BLaER1 (cell line): ENCODE data around the gene SEC23A.
"Not testable (repeated sequence)": the region's sequence is repeated elsewhere in the genome, so short reads cannot be mapped to it uniquely, and the experiment has no call there.

ENCODE experiments used
- H3K27ac ChIP-seq: shearing (Covaris generic); formaldehyde crosslinking; 2 replicates; pipeline ENCODE4 v1.8.1; 2022
- H3K27me3 ChIP-seq: shearing (Covaris generic); formaldehyde crosslinking; 2 replicates; pipeline ENCODE4 v1.8.1; 2022
- H3K36me3 ChIP-seq: shearing (Covaris generic); formaldehyde crosslinking; 2 replicates; pipeline ENCODE4 v1.8.1; 2022
- H3K4me1 ChIP-seq: shearing (Covaris generic); formaldehyde crosslinking; 2 replicates; pipeline ENCODE4 v1.8.1; 2022
- H3K4me2 ChIP-seq: shearing (Covaris generic); formaldehyde crosslinking; 2 replicates; pipeline ENCODE4 v1.8.1; 2022
- H3K4me3 ChIP-seq: shearing (Covaris generic); formaldehyde crosslinking; 2 replicates; pipeline ENCODE4 v1.8.1; 2022
- H3K9ac ChIP-seq: shearing (Covaris generic); formaldehyde crosslinking; 2 replicates; pipeline ENCODE4 v1.8.1; 2022
- H3K9me3 ChIP-seq: shearing (Covaris generic); formaldehyde crosslinking; 2 replicates; pipeline ENCODE4 v1.8.1; 2022
- H4K20me1 ChIP-seq: shearing (Covaris generic); formaldehyde crosslinking; 2 replicates; pipeline ENCODE4 v1.8.1; 2022
- Cebpa-rat ChIP-seq: shearing (Covaris generic); IDR thresholded peaks from 2 replicates; pipeline ENCODE4 v1.8.1; 2022

Gene SEC23A

DNA sequence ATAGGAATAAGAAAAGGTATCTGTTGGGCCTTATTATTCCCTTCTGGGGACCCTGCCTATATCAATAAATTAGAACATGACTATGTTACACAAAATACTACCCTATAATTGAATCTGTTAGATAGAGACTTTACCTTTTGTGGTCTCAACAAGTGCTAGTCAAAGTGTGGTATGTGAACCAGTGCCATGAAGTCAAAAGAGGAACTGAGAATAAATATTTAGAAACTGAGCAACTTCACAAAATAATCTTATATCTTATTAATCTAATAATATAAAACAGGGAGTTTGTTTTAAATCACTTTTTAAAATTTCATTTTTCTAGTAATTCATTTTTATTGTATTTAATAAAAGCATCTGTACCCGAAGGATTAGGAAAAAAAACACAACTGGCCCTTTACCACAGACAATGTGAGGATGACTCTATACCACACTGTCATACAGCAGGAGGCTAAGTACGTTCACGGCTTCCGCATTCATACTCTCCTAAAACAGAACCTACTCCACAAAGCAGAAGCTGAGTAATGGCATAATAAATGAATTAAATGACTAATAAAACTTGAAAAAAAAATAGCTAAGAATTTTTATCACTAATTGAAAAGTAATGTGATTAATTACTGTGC lies 42.1 kb downstream of the SEC23A start:
- H3K4me2 ChIP-seq: no peak overlapping the region
- H3K36me3 ChIP-seq: peaks cover 80% of the 10 kb centered on the region
- no peak overlapping the region for H3K4me3 ChIP-seq
- no peaks in the 10 kb centered on the region for H3K4me1 ChIP-seq
- no peak overlapping the region for H3K27ac ChIP-seq
- no peaks in the 10 kb centered on the region for H4K20me1 ChIP-seq
- no peak overlapping the region for H3K9ac ChIP-seq
- TF ChIP-seq Cebpa-rat: no peak
- peaks cover 40% of the 10 kb centered on the region for H3K9me3 ChIP-seq
- H3K27me3 ChIP-seq: no peaks in the 10 kb centered on the region

GRCh38 chr14:39055786-39056474 lies 47.1 kb downstream of the SEC23A start:
- Histone ChIP-seq H3K4me1 (no peaks in the 10 kb centered on the region), H3K9me3 (peaks cover 79% of the 10 kb centered on the region), H3K36me3 (peaks cover 90% of the 10 kb centered on the region), H3K4me3 (peak overlapping the region; percentile 37; the same call in 1 of the 2 replicates), H3K27me3 (no peaks in the 10 kb centered on the region), H3K9ac (no peak overlapping the region), H4K20me1 (no peaks in the 10 kb centered on the region), H3K27ac (no peak overlapping the region), H3K4me2 (no peak overlapping the region)
- TF ChIP-seq Cebpa-rat: no peak

DNA sequence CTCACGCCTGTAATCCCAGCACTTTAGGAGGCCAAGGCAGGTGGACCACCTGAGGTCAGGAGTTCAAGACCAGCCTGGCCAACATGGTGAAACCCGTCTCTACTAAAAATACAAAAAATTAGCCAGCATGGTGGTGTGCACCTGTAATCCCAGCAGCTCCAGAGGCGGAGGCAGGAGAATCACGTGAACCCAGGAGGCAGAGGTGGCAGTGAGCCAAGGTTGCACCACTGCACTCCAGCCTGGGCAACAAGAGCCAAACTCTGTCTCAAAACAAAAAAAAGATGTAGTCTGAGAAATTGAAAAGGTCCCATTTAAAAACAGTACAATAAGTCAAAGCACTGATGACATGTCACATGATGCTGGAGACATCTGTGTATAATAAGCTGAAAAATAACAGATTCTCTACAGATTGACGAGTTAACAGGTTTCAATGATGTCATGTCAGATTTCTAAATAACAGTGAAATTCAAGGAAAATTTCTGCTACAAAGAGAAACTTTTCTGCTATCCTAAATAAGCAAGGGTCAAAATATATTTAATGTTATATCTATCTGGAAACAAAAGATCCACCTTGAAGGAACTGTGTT lies 50.1 kb downstream of the SEC23A start:
- not testable (repeated sequence) for H4K20me1 ChIP-seq, H3K27ac ChIP-seq, H3K4me2 ChIP-seq, H3K9ac ChIP-seq, H3K4me3 ChIP-seq, H3K27me3 ChIP-seq, H3K4me1 ChIP-seq
- Histone ChIP-seq H3K36me3 (peaks cover 96% of the 10 kb centered on the region), H3K9me3 (peaks cover 72% of the 10 kb centered on the region)

GRCh38 chr14:39050389-39050788 lies 52.6 kb downstream of the SEC23A start:
- Histone ChIP-seq H4K20me1 (no peaks in the 10 kb centered on the region), H3K36me3 (peaks cover 97% of the 10 kb centered on the region), H3K4me3 (no peak overlapping the region), H3K4me2 (no peak overlapping the region), H3K9ac (no peak overlapping the region), H3K4me1 (no peaks in the 10 kb centered on the region), H3K27me3 (no peaks in the 10 kb centered on the region), H3K9me3 (peaks cover 47% of the 10 kb centered on the region), H3K27ac (no peak overlapping the region)
- TF ChIP-seq Cebpa-rat: no peak

DNA sequence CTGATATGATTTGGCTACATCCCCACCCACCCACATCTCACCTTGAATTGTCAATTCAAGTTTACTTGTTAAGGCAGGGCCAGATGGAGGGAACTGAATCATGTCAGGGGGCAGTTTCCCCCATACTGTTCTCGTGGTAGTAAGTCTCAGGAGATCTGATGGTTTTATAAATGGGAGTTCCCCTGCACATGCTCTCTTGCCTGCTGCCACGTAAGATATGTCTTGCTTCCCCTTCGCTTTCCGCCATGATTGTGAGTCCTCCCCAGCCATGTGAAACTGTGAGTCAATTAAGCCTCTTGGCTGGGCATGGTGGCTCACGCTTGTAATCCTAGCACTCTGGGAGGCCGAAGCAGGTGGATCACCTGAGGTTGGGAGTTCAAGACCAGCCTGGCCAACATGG lies 57.1 kb downstream of the SEC23A start:
- H3K27ac ChIP-seq, H3K4me1 ChIP-seq, H3K4me2 ChIP-seq, H3K4me3 ChIP-seq, H3K9ac ChIP-seq, H3K27me3 ChIP-seq, H4K20me1 ChIP-seq: not testable (repeated sequence)
- Histone ChIP-seq H3K9me3 (peaks cover 13% of the 10 kb centered on the region; the same call in 1 of the 2 replicates), H3K36me3 (peaks cover 81% of the 10 kb centered on the region)

- TF ChIP-seq Cebpa-rat: no peak
- Histone ChIP-seq H3K9me3 (no peaks in the 10 kb centered on the region), H3K4me3 (no peak overlapping the region), H3K27me3 (no peaks in the 10 kb centered on the region), H3K9ac (no peak overlapping the region), H3K4me2 (no peak overlapping the region), H3K27ac (no peak overlapping the region), H3K4me1 (peaks cover 13% of the 10 kb centered on the region), H3K36me3 (peaks cover 74% of the 10 kb centered on the region), H4K20me1 (no peaks in the 10 kb centered on the region)
Measured at GRCh38 chr14:39043352-39043943, 59.6 kb downstream of the SEC23A start.

GRCh38 chr14:39040529-39040928 lies 62.5 kb downstream of the SEC23A start:
- H4K20me1 ChIP-seq: no peaks in the 10 kb centered on the region
- peaks cover 72% of the 10 kb centered on the region for H3K36me3 ChIP-seq
- H3K4me3 ChIP-seq: no peak overlapping the region
- H3K4me2 ChIP-seq: no peak overlapping the region
- peaks cover 29% of the 10 kb centered on the region for H3K4me1 ChIP-seq
- no peak overlapping the region for H3K27ac ChIP-seq
- H3K27me3 ChIP-seq: no peaks in the 10 kb centered on the region
- TF ChIP-seq Cebpa-rat: no peak
- no peaks in the 10 kb centered on the region; the same call in 1 of the 2 replicates for H3K9me3 ChIP-seq
- no peak overlapping the region for H3K9ac ChIP-seq

- Histone ChIP-seq H3K4me1 (peaks cover 29% of the 10 kb centered on the region), H3K27me3 (no peaks in the 10 kb centered on the region), H3K27ac (no peak overlapping the region), H3K4me2 (peak overlapping the region; percentile 58), H4K20me1 (no peaks in the 10 kb centered on the region), H3K36me3 (peaks cover 74% of the 10 kb centered on the region), H3K9ac (no peak overlapping the region), H3K4me3 (0 out of 2 replicates have a peak overlapping the region, but pooled peaks have one; percentile 16), H3K9me3 (no peaks in the 10 kb centered on the region; the same call in 1 of the 2 replicates)
- no peak for TF ChIP-seq Cebpa-rat
Measured at GRCh38 chr14:39038542-39038941, 64.5 kb downstream of the SEC23A start.

- Histone ChIP-seq H3K4me1 (peaks cover 29% of the 10 kb centered on the region), H3K27ac (no peak overlapping the region), H3K36me3 (peaks cover 64% of the 10 kb centered on the region), H3K27me3 (no peaks in the 10 kb centered on the region), H3K9me3 (no peaks in the 10 kb centered on the region; the same call in 1 of the 2 replicates), H3K9ac (no peak overlapping the region), H4K20me1 (no peaks in the 10 kb centered on the region), H3K4me3 (no peak overlapping the region), H3K4me2 (0 out of 2 replicates have a peak overlapping the region, but pooled peaks have one; percentile 18)
- TF ChIP-seq Cebpa-rat: no peak
Measured at GRCh38 chr14:39036760-39037159, 66.3 kb downstream of the SEC23A start.

DNA sequence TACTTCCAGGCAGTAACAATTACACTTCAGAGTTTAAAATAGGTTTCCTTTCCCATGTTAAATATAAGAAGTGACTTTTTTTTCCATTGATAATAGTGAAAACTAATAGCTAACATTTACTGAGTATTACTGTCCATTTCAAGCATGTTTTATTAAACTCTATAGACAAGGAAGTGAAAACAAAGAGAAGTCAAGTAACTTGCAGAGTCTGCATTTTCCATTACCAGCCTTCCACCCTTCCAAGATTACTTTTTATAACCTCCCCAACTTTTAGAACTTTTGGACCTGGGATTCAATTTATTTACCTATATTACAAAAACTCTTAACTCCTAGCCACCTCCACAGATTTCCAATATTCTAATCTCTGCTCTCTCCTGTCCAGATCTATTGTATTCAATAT lies 67.7 kb downstream of the SEC23A start:
- Histone ChIP-seq H3K9me3 (no peaks in the 10 kb centered on the region; the same call in 1 of the 2 replicates), H3K27me3 (no peaks in the 10 kb centered on the region), H3K4me2 (no peak overlapping the region), H3K4me1 (peaks cover 29% of the 10 kb centered on the region), H3K4me3 (no peak overlapping the region), H3K27ac (no peak overlapping the region), H3K9ac (no peak overlapping the region), H4K20me1 (no peaks in the 10 kb centered on the region), H3K36me3 (peaks cover 69% of the 10 kb centered on the region)
- TF ChIP-seq Cebpa-rat: no peak
